KMS-11 (cell line): ENCODE measurements around the gene GSTA4.
"Not testable (repeated sequence)": the region's sequence is repeated elsewhere in the genome, so short reads cannot be mapped to it uniquely, and the experiment has no call there.

Source experiments
- H2AFZ ChIP-seq: fragments of 200-600 bp; sonication (generic); 2 replicates; pipeline ENCODE4 v1.6.1; 2016; ENCODE audit warnings: antibody characterized with exemption, mixed run types, low read depth
- H3K27ac ChIP-seq: fragments of 200-600 bp; sonication (generic); 2 replicates; pipeline ENCODE4 v1.6.1; 2016; ENCODE audit warnings: mild to moderate bottlenecking, mixed run types
- H3K27me3 ChIP-seq: fragments of 200-600 bp; sonication (generic); 2 replicates; pipeline ENCODE4 v1.6.1; 2017; ENCODE audit warnings: mild to moderate bottlenecking, low read depth, mixed run types, moderate library complexity; ENCODE audit not compliant: insufficient read depth
- H3K36me3 ChIP-seq: fragments of 200-600 bp; sonication (generic); 2 replicates; pipeline ENCODE4 v1.6.1; 2017; ENCODE audit warnings: mild to moderate bottlenecking, mixed run types; ENCODE audit not compliant: insufficient read depth
- H3K4me1 ChIP-seq: fragments of 200-600 bp; sonication (generic); 2 replicates; pipeline ENCODE4 v1.6.1; 2016; ENCODE audit warnings: mild to moderate bottlenecking, low read depth, mixed run types; ENCODE audit not compliant: poor library complexity, severe bottlenecking
- H3K4me2 ChIP-seq: fragments of 200-600 bp; sonication (generic); 2 replicates; pipeline ENCODE4 v1.7.0; 2016; ENCODE audit warnings: mild to moderate bottlenecking, mixed run types
- H3K4me3 ChIP-seq: fragments of 200-600 bp; sonication (generic); IDR thresholded peaks from 2 replicates; pipeline ENCODE4 v1.6.1; 2017; ENCODE audit warnings: low read depth, low read length, mixed read lengths; ENCODE audit not compliant: insufficient read depth
- H3K79me2 ChIP-seq: fragments of 200-600 bp; sonication (generic); 2 replicates; pipeline ENCODE4 v1.6.1; 2016; ENCODE audit warnings: low read depth, mixed run types; ENCODE audit not compliant: insufficient read depth
- H3K9ac ChIP-seq: fragments of 200-600 bp; sonication (generic); 2 replicates; pipeline ENCODE4 v1.6.1; 2016; ENCODE audit warnings: mild to moderate bottlenecking, mixed run types
- H4K20me1 ChIP-seq: fragments of 200-600 bp; sonication (generic); 2 replicates; pipeline ENCODE4 v1.6.1; 2016; ENCODE audit warnings: mild to moderate bottlenecking, mixed run types; ENCODE audit not compliant: insufficient read depth
- CTCF ChIP-seq: fragments of 200-600 bp; sonication (generic); conservative IDR thresholded peaks from 2 replicates; pipeline ENCODE4 v1.6.1; 2017; ENCODE audit warnings: low read depth, mild to moderate bottlenecking, antibody characterized with exemption, low read length, moderate library complexity, mixed read lengths

GSTA4 gene

GRCh38 chr6:53009511-53009910, 14.4 kb upstream of the GSTA4 start:
- H3K4me2 ChIP-seq = no peak overlapping the region
- H3K36me3 ChIP-seq = no peaks in the 10 kb centered on the region; the same call in 1 of the 2 replicates
- H3K4me3 ChIP-seq = no peak overlapping the region
- H3K79me2 ChIP-seq = no peaks in the 10 kb centered on the region
- no peak overlapping the region for H3K27ac ChIP-seq
- H3K27me3 ChIP-seq = no peaks in the 10 kb centered on the region
- no peaks in the 10 kb centered on the region for H3K4me1 ChIP-seq
- no peak overlapping the region for H2AFZ ChIP-seq
- no peak overlapping the region for H3K9ac ChIP-seq
- no peaks in the 10 kb centered on the region for H4K20me1 ChIP-seq
- no peak for TF ChIP-seq CTCF

GRCh38 chr6:53009056-53009455, 14.0 kb upstream of the GSTA4 start:
- H2AFZ ChIP-seq = no peak overlapping the region
- no peaks in the 10 kb centered on the region for H3K79me2 ChIP-seq
- no peaks in the 10 kb centered on the region for H3K27me3 ChIP-seq
- no peak overlapping the region for H3K9ac ChIP-seq
- H3K4me3 ChIP-seq = no peak overlapping the region
- H4K20me1 ChIP-seq = no peaks in the 10 kb centered on the region
- H3K27ac ChIP-seq = no peak overlapping the region
- H3K4me2 ChIP-seq = no peak overlapping the region
- TF ChIP-seq CTCF = no peak
- no peaks in the 10 kb centered on the region for H3K4me1 ChIP-seq
- no peaks in the 10 kb centered on the region; the same call in 1 of the 2 replicates for H3K36me3 ChIP-seq

GRCh38 chr6:53008192-53008687, 13.2 kb upstream of the GSTA4 start:
- not testable (repeated sequence) for H3K36me3 ChIP-seq

GRCh38 chr6:53005663-53006250, 10.7 kb upstream of the GSTA4 start:
- Histone ChIP-seq H4K20me1 (no peaks in the 10 kb centered on the region), H3K36me3 (no peaks in the 10 kb centered on the region; the same call in 1 of the 2 replicates), H3K4me2 (no peak overlapping the region), H3K4me3 (no peak overlapping the region), H3K79me2 (no peaks in the 10 kb centered on the region), H3K9ac (no peak overlapping the region), H3K27me3 (no peaks in the 10 kb centered on the region), H3K4me1 (peaks cover 6% of the 10 kb centered on the region), H2AFZ (no peak overlapping the region), H3K27ac (no peak overlapping the region)
- no peak for TF ChIP-seq CTCF

More at GRCh38 chr6:53008192-53008687, 13.2 kb upstream of the GSTA4 start:
- not testable (repeated sequence) for H3K27me3 ChIP-seq, H2AFZ ChIP-seq, H3K4me3 ChIP-seq, H3K4me2 ChIP-seq, H4K20me1 ChIP-seq, H3K27ac ChIP-seq, H3K9ac ChIP-seq, H3K4me1 ChIP-seq, H3K79me2 ChIP-seq

- no peaks in the 10 kb centered on the region for H3K36me3 ChIP-seq
- no peak overlapping the region for H3K9ac ChIP-seq
- no peak overlapping the region for H2AFZ ChIP-seq
- H3K27ac ChIP-seq = no peak overlapping the region
- no peaks in the 10 kb centered on the region for H4K20me1 ChIP-seq
- TF ChIP-seq CTCF = no peak
- no peak overlapping the region for H3K4me3 ChIP-seq
- H3K27me3 ChIP-seq = no peaks in the 10 kb centered on the region
- peaks cover 10% of the 10 kb centered on the region for H3K4me1 ChIP-seq
- no peaks in the 10 kb centered on the region for H3K79me2 ChIP-seq
- H3K4me2 ChIP-seq = no peak overlapping the region
Measured at GRCh38 chr6:52999456-52999855, 4.4 kb upstream of the GSTA4 start.
